GM19467 (cell line): ENCODE measurements around the gene NAV2.

ENCODE experiments used
- ATAC-seq: cut with Tn5 transposase; IDR thresholded peaks from one replicate; pipeline ENCODE4 v1.9.1; 2021; ENCODE audit warnings: mild to moderate bottlenecking, moderate library complexity; ENCODE audit not compliant: unreplicated experiment

The NAV2 gene

DNA sequence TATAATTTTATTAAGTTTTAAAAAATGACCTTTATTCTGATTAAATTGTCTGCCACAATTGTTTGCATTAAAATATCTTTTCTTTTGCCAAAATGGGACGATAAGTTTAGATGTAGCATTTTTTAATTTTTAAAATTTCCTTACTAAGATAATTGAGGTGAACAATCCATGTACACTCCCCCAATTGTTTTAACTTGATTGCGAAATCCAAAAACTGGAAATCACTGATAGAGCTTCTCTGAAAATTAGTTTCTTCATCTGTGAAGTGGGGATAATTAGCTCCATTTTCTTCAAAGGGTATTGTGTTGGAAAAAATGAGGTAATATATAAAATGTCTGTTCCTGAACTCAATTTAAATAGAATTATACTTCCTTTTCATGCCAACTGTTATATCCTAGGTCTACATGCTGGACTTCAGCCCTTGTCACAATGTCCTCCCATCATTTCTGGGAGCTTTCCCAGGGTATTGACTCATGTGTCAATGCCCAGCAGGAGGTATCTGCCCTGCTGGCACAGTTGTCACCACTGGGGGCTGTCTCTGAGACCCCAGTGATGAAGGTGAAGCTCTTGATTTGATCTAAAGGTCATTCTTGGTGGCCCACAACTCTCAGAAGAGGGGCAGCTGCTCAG is 28.7 kb upstream of the NAV2 start:
- no peak for ATAC-seq

DNA sequence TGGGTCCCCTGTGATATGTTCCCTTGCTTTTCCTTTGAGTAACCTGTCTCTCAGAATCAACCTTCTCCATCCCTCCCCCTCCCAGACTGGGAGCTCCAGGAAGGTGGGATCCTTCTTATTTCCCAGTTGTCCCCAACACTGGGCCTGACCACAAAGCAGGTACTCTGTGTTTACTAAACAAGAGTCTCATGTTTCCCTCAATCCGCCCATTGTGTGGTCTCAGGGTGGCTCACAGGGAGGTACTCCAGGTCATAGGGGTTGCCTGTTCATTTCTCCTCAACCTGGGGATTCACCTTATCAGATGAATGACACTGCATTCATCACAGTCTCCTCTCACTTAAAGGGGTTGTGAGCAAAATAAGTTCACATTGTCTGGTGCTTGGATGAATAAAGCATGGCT is 26.4 kb upstream of the NAV2 start:
- no peak for ATAC-seq

DNA sequence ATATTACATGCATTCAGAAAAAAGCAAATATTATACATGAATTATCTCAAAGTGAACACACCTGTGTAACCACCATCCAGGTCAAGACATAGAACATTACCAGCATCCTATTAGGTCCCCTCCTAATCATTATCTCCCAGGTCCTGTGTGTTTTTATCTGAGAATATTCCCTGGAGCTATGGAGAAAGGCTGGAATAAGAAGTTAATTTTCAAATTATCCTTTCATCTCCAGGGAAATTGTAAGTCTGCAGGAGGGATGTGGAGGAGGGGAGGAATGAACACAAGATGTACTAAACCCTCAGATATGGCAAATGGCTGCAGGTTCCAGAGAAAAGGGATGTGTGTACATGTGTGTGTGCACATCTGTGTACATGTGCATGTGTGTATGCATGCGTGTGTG is 25.2 kb upstream of the NAV2 start:
- ATAC-seq, result no peak

DNA sequence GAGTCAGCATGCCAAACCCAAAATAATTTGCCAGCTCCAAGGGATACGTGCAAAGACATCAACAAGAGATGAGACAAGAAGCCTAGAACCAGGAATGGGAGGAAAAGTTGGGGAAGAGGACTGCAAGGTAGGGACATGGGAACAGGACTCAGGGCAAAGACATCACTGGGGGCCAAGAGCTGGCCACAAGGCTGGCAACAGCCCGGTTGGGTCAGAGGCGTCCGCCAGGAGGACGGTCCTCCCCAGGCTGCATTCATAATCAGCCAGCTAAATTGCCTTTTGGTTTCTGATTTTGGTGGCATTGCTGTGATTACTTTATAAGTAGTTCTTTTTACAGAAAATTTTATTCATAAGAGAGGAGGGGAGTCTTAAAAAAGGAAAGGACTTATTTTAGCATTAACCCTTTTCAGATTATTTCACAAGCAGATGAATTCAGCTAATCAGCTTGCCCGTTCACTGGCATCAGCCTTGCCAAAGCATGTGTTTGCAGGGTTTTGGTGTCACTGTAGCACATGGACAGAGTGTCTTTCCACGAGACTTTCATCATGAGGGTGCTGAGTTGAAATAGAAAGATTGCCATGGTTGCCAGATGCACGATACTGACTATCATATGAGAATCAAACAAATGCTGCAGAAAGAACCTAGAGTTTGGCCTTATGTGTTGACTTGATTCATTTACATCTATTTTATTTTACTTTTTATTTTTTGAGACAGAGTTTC is 23.2 kb upstream of the NAV2 start:
- ATAC-seq, result no peak

DNA sequence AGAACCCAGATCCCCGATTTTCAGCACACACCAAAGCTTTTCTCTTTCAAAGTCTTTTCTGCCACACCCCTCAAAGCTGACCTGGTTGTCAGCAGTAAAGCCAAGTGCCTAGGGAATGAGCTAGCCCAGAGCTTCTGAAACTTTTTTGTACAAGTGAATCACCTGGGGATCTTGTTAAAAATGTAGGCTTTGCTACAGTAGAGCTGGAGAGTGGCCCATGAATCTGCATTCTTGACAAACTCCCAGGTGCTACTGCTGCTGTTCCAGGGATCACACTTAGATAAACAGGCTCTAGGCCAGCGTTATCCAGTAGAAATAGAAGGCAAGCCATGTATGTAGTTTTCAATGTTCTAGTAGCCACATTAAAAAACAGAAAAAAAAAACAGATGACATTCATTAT is 21.8 kb upstream of the NAV2 start:
- no peak for ATAC-seq

DNA sequence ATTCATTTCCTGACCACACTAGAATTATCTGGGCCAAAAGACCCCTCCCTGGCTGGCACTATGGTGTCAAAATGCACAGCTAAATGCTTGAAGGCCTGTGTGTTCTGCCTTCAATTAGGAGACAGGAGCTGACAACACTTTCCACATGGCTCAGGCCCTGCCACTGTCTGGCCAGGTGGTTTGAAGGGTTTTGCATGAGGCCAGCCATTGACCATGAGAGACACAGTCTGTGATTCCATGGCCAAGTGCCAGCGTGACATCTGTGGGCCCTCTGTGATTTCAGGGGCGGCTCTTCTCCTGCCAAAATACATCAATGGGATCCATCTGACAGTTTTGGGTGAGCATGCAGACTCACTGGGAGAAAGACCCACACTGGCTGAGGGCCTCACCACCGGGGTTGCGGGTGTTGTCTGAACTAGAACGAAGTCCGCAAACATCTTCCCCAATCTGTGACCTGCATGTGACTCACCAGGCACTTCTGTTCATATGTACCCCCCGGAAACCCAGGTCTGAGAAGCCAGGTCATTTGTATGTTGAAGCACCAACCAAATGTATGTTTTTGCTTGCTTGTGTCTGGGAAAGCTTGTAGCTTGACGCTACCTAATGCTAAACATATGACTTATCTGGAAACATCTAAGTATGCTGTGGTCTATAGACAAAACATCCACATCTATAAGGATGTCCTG is 20.7 kb upstream of the NAV2 start:
- ATAC-seq, result no peak

DNA sequence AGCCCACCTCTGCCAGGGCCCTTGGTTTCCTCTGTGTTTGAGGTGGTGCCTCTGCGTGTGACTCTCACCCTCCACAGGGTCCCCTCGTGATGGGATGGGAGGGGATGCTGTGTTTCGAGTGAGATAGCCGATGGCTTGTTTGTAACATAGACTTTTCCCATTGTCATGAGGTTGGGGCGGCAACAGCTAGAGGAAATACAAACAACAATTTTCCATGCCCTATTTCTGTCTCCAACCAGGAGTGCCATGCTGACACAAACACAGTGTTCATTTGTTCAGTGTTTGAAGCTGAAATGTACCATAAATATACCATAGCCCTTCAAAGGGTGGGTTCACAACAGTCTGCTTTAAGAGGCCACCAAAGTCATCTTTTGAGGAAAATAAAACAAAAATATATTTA is 19.5 kb upstream of the NAV2 start:
- ATAC-seq, result no peak

DNA sequence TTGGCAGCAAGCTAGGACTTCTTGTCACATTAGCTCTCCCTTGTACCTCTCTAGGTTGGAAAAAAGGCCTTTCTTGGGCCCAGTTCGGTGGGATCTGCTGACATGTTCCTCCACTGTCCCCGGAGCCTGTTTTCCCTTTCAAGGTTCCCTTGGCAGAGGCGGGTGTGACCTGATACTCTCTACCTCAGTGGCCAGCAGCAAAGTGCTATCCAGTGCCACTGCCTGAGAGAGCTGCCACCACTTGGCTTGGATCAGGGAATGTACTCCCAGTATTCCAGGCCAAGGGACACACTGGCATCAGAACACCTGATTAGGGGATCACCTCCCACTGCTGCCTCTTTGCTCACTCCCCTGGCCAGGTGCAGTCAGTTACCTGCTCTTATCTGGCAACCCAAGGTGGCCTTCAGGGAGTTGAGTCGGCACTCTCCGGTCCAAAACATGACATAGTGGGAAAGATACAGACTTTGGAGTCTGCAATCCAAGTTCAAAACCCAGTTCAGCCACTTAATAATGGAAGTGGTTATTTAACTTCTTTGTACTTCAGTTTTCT is 17.8 kb upstream of the NAV2 start:
- ATAC-seq, result no peak

DNA sequence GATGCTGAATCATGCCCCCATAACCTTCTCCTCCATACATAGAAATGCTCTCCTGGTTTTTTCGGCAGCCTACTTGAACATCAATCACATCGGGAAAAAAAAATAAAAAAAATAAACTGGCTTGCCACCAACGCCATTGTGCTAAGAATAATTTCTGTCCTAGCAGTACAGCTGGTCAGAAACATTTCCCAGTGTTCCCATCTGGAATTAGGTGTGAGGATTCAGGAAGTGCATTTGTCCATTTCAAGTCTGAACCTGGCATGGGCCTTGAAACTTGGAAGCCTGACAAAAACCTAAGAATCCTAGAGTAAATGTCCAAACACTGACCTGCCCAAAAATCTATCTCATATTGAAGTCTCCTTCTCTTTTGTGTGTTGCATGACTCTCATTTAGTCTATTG is 16.6 kb upstream of the NAV2 start:
- ATAC-seq, result no peak

DNA sequence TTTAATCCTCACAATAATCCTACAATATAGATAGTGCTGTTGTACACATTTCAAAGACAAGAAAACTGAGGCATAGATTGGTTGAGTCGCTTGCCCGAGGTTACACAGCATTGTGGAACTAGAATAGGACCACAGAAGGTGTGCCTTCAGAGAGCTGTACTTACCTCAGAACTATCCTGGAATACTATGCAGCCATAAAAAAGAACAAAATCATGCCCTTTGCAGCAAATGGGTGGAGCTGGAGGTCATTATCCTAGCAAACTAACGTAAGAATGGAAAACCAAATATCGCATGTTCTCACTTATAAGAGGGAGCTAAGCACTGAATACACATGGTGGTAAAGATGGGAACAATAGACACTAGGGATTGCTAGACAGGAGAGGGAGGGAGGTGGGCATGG is 15.7 kb upstream of the NAV2 start:
- no peak for ATAC-seq

DNA sequence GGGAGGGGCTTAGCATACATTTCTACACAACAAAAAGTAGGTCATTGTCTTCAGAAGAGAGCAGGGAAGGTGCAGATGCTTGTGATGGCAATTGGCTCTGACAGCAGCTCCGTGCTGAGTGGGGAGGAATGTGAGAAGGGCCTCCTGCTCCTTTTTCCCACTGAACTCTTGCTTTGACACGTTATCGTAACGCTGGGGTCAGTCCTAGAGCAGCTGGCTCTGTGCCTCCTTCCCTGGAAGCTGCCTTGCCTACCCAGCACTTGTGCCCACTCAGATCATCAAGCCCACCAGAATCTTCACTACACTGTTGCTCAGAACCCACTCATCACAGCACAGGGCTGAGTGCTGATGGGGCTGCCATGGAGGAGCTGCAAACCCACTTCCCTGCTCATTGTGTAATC is 14.9 kb upstream of the NAV2 start:
- ATAC-seq, result no peak

DNA sequence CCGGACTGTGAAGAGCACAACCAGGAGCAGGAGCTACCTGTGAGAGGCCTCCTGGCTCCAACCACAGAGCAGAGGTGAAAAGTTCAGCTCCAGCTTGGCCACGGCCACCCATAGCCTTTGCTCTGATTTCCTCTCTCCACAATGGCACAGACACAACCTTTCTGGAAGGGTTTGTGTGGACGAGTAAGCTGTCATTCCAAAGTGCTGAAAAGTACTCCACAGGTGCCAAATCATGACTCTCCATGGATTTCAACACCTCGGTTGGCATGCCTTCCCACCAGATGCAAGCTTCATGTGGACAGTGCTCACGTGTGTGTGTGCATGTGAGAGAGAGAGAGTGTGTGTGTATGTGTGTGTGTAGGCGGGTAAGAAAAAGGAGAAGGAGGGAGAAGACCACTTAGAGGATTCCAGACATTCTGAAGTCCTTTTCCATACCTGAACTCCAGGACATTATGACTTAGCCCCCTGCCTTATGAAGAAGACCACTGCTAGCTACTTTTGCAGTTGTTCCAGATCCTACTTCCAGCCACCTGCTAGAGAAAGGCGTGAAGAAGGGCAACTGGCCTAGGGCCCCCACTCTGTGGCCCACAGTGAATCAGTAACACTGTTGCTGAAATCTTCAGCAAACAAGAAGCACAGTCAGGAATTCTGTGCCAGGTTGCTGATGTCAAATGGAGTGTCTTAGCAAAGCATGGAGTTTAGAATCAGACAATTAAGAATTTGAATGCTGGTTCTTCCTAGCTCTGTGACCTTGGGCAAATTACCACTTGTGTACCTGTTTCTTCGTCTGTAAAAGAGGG is 13.9 kb upstream of the NAV2 start:
- ATAC-seq, result no peak

DNA sequence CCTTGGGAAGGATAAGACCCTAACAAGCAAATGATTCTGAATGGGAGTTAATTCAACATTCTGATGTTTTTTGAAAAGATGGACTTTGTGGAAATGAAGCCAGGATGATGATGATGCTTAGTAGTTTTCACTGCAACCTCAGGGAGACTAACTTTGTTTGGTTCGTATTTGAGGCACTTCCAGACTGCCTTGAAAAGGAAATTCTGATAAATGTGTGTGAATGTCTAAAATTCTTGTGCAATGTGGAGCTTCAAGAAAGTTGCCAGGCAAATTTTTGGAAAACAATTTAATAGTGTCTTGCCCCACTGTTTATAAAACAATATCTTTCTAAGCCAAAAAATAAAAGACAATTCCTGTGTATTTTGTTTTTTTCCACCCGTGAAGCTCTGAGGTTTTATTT is 11.2 kb upstream of the NAV2 start:
- no peak for ATAC-seq

DNA sequence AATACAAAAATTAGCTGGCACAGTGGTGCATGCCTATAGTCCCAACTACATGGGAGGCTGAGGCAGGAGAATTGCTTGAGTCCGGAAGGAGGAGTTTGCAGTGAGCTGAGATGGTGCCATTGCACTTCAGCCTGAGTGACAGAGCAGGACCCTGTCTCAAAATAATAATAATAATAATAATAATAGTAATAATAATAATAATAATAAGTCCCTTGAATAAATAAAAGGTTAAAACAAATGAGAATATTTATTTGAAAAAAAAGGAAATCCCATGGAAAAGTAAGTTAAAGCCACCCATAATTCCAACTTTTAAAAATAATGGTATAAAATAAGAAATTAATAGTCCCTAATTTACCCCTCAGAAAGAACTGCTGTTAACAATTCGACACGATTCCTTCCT is 10.0 kb upstream of the NAV2 start:
- ATAC-seq, result no peak

DNA sequence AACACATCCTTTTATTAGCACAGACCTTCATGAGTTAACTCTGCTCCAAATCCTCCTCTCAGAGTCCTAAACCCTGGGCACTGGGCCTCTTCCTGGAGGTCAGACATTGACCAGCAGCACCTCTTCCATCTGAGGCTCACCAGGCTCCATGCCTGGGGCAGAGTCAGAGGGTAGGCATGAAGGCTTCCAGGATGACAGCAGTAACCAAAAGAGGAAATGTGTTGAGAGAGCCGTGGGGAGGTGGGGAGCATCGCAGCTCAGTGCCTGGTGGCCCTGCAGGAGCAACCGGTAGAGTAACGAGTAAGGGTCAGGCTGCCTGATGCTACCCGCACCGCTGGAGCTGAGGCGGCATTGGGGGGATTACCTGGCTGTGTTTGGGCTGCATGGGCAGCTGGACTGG is 9.4 kb upstream of the NAV2 start:
- ATAC-seq, result no peak

DNA sequence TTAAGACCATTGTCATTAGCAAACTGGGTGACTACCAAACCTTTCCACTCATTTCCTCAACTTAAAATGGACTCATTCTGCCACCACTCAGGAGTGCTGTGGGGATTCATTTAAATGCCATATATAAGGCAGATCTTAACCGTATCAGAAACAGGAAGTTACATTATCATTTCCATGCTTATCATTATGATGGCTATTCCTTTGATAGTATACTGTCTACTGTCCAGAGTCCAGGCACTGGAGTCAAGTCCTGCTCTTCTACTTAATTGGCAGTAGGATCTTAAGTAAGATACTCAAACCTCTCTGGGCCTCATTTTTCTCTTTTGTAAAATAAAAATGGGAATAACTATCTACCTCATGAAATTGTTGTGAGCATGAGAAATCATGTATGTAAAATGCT is 8.4 kb upstream of the NAV2 start:
- no peak for ATAC-seq

DNA sequence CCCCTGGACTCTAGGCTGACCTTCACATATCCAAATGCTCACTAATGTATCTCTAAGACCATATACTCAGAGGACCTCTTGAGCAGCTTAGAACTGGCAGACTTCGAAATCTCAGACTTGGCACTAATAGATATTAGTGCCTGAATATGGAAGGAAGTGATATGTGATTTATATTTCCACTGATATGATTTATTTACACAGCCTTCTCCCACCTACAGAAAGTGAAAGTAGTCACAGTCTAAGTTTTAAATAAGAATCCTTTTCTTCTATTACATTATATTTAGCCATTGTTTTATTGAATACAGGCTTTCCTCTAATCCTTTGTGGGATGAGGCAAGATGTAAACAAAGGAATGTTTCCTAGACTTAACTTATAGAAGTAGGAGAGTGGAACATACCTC is 6.7 kb upstream of the NAV2 start:
- no peak for ATAC-seq

DNA sequence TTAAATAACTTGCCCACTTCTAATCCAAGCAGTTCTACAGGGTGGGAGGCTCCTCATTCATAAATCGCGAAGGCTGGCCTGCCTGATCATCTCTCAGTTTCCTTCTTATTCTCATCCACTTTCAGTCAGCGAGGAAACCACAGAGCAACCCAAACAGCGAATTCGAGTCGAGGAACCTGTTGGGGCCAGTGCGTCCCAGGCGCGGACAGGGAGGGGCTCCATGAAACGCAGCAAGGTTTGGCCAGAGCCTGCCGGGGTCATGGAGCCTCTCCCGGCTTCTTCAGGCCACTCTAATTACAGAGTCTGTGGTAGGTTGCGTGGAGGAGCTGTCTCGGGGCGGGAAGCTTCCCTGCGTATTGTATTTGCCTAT is 741 bp upstream of the NAV2 start:
- ATAC-seq, result no peak

DNA sequence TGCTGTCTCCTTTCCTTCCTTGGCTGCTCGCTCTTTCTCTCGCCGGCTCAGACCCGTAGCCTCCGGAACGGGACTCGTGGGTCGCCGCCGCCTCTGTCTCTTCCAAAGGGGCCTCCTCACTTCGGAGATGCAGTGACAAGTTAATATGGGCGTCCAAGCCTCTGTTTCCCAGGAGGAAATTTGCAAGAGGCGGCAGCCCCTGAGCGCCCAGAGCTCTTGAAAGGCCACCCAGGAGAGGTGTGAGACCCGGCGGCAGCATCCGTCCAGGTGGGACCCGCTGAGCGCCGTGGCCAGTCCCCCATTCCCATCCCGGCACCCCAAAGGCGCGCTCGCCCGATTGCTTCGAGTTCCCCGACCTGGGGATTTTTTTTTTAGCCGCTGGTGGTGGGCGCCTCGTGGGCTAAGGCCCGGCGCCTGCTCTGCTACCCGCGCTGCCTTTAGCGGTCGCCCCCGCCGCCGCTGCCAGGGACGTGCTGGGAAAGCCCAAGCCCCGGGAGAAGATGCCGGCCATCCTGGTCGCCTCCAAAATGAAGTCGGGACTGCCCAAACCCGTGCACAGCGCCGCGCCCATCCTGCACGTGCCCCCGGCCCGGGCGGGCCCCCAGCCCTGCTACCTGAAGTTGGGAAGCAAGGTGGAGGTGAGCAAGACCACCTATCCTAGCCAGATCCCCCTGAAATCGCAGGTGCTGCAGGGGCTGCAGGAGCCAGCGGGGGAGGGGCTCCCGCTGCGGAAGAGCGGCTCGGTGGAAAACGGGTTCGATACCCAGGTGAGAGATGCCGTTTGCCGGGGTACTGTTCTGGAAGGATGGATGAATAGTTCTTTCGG is 772 bp downstream of the NAV2 start:
- ATAC-seq, result peak; percentile 2

DNA sequence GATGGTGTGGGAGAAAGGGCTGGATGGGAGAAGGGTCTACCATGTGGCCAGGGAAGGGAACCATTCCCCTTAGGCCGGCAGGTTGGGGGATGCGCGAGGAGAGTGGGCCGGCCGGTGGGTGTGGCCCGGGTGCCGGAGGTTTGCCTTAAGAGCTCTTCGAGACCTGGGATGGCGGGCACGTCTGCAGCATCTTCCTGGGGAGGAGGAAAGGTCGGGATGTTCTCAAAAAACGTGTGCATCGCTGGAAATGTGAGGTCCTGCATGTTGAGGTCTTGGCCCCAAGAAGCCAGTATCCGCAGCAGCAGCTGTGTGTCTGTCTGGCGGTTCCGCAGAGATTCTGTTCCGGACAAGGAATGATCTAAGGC is 1.4 kb downstream of the NAV2 start:
- ATAC-seq, result no peak
